Stimulated activated CD4-positive, alpha-beta T cell treated with anti-CD3 and anti-CD28 coated beads, Interleukin-4, amount 100 ng/mL, for 1 hour (primary cell): ENCODE results near the gene CAMTA2.
"Not testable (repeated sequence)": the region's sequence is repeated elsewhere in the genome, so short reads cannot be mapped to it uniquely, and the experiment has no call there.

Experiments used
- DNase-seq: peaks from one replicate; pipeline ENCODE4 v3.0.0-alpha.2; 2020

The CAMTA2 gene, protein sequence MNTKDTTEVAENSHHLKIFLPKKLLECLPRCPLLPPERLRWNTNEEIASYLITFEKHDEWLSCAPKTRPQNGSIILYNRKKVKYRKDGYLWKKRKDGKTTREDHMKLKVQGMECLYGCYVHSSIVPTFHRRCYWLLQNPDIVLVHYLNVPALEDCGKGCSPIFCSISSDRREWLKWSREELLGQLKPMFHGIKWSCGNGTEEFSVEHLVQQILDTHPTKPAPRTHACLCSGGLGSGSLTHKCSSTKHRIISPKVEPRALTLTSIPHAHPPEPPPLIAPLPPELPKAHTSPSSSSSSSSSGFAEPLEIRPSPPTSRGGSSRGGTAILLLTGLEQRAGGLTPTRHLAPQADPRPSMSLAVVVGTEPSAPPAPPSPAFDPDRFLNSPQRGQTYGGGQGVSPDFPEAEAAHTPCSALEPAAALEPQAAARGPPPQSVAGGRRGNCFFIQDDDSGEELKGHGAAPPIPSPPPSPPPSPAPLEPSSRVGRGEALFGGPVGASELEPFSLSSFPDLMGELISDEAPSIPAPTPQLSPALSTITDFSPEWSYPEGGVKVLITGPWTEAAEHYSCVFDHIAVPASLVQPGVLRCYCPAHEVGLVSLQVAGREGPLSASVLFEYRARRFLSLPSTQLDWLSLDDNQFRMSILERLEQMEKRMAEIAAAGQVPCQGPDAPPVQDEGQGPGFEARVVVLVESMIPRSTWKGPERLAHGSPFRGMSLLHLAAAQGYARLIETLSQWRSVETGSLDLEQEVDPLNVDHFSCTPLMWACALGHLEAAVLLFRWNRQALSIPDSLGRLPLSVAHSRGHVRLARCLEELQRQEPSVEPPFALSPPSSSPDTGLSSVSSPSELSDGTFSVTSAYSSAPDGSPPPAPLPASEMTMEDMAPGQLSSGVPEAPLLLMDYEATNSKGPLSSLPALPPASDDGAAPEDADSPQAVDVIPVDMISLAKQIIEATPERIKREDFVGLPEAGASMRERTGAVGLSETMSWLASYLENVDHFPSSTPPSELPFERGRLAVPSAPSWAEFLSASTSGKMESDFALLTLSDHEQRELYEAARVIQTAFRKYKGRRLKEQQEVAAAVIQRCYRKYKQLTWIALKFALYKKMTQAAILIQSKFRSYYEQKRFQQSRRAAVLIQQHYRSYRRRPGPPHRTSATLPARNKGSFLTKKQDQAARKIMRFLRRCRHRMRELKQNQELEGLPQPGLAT

DNA sequence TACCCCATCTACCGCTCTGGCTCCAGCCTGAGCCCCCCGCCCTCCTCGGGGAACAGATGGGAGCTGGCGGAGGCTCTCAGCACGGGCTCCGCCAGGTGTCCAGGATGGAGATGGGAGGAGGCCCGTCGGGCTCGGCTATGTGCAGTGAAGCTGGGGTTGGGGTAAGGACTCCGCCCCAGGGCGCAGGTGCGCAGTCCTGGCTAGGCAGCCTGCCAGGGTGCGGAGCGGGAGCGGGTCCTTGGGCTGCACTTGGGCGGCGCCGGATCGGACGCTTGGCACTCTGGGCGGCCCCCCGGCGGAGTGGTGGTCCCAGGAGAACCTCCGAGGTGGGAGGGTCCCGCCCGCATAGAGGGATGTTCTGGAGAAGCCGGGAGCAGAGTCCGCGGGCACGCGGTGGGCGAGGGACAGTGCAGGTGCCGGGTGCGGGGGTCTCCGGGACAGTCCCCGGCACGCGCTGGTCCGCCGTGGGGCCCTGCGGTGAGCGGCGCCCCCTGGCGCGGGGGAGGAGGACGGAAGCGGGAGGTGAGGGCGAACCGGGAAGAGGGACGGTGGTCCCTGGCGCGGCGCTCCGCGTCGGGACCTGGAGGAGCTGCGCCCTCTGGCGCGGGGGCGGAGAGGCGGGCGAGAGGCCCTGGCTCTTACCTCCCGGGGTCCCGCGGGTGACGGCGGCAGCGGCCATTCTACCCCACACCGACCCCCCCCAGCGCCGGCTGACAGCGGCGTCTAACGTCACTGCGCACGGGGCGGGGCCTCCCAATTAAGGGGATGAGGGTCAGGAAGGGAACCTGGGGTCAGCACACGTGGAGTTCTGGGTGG is at the start of gene CAMTA2:
Gene CAMTA2 (minus strand): TSS at position 725 of the 816 bp plus-strand sequence. CDS start 1,453 bp downstream, outside the sequence.
- peak; percentile 91 for DNase-seq

DNA sequence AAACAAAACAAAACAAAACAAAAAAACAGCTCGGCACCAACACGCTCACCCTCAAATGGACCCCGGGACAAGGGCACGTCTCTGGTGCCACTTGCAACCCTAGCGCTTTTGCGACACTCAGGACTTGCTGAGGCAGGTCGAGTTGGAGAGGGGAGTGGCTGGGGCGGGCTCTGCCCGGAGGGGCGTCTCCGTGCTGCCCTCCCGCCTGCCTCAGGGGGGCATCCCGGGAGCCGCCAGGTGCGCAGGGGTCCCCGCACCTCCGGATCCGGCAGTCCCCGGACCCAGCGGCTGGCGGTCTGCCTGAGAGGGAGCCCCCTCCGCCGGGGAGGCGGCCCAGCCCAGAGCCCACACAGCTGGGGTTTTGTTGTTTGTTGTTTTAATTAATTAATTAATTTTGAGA is 47.8 kb upstream of the CAMTA2 start, which contains the start of gene SLC52A1:
Gene SLC52A1 (minus strand): TSS at position 112 of the 400 bp plus-strand sequence. CDS start 820 bp downstream, outside the sequence.
- no peak for DNase-seq

DNA sequence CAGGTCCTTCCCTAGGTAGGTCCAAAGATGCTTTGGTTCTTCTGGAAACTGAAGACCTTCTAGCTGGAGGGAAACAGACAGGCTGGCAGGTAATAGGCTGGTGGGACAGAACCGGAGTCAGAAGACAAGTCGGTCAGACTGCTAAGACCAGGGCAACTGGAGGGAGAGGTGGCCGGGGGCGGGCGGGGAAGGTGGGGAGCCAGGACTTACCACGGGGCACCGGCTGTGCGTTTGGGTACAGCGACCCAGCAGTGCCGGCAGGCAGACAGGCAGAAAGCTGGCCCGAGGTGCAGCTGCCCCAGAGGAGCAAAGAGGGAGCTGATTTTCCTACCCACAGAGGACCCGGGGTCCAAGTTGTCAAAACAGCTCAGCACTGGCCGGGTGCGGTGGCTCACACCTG is 47.2 kb upstream of the CAMTA2 start:
- no peak for DNase-seq

DNA sequence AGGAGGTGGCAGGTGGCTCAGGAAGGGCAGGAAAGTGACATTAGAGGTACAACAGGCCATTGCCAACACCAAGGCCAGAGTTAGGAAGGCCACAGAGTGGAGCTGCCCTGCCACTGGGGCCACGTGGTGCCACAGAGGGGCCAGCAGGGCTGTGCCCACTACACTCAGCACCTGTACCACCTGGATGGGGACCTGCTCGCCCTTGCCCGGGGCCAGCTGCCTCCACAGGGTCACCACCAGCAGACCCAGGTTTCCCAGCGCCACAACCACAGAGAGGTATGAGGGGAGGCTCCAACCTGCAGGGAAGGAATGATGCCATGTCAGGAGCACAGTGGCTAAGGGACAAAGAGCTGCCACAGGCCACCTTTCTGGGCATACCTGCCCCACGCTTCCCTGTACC is 46.6 kb upstream of the CAMTA2 start:
- DNase-seq, result no peak

DNA sequence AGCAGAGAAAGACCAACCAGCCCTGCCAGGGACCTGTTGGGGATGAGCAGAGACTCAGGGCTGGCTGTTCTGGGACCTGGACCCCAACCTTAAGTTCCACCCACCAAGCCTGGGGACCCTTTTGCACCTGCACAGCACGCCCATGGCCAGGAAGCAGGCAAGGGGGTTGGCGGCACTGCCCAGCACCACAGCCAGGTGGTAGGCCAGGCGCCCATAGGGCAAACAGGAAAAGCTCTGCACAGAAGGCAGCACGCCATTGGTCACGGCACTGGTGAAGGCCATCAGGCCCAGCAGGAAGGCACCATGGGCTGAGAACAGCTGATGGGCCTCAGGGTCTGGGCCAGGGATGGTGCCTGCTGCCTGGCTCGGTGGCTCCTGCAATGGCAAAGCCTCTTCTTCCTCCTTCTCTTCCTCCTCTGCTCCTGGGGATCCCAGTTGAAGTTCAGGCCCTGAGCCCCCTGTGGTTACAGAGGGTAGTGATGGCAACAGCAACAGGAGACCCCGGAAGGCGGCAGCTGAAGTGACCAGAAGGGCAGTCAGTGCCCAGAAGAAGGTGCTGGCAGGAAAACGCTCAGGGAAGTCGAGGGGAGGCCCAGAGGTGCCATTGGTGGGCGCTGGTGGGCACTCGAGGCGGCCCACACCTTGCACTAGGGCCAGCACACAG is 46.0 kb upstream of the CAMTA2 start:
- no peak for DNase-seq

DNA sequence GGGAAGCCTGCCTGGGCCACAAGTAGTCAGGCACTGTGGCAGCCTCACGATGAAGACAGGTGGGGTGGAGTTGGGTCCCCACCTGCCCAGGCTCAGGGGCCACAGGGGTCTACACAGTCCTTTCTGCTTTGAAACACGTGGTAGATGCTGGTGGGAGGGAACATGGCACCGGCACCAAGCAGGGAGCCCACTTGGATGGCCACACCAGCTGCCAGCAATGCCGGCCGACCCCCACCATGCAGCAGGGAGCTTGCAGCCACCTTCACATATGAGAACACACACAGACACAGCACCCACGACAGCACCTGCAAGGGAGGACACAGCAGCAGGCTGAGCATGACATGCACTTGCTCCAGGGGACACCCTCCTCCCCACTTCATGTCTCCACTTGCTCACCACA is 45.4 kb upstream of the CAMTA2 start:
- no peak for DNase-seq

DNA sequence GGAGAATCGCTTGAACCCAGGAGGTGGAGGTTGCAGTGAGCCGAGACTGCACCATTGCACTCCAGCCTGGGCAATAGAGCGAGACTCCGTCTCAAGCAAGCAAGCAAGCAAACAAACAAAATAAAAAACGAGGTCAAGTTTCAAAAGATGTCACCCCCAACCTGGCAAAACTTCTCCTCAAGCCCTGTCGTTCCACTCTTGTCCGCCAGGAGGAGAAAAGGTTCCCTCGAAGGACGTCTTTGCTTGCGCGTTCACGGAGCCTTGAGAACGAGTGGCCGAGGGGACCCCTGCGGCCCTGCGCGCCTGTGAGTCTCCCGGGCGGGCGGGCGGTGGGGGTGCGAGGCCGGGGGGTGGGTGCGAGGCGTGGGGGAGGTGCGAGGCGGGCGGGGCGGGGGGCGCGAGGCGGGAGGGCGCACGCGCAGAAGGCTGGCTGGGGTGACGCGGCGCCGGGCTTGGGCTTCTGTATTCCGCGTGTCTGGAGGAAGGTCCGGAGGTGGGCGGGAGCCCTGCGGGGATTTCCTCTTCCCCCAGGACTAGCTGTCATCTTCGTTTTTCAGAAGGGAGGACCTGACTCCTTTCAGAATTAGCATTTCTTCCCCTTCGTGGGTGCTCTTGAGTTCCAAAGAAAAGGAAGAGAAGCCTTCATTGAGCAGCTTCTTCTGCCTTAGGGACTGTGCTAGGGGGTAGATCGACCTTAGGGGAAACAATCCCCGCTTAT is 44.0 kb upstream of the CAMTA2 start:
- DNase-seq, result peak; percentile 87

DNA sequence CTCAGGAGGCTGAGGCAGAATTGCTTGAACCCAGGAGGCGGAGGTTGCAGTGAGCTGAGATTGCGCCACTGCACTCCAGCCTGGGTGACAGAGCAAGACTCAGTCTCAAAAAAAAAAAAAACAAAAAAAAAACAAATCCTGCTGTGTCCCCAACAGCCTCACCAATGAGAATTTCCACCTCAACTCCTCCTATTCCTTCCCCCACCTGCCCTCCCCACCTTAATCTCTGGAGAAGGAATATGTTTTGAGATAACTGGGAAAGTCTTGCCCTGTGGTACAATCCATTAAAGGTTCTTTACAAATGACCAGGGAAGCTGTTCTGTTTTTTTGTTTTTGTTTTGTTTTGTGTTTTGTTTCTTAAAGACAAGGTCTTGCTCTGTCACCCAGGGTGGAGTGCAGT is 42.7 kb upstream of the CAMTA2 start:
- DNase-seq, result not testable (repeated sequence)

DNA sequence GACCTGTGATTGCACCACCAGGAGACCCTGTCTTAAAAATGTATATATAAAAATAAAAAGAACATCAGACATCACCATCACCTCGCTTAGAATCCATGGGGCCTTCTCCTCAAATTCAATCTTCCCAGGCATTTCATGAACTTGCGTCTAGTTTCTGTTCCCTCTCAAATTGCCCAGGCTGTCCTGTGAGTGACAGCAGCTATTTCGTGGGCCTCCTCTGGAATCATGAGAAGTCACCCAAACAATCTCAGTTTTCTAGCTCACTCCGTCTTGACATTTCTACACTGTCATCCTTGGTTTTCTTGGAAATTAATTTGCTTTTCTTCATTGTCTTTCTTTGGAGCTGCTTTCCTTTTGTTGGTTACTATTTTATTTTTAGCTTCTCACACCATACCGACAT is 40.4 kb upstream of the CAMTA2 start:
- no peak for DNase-seq

DNA sequence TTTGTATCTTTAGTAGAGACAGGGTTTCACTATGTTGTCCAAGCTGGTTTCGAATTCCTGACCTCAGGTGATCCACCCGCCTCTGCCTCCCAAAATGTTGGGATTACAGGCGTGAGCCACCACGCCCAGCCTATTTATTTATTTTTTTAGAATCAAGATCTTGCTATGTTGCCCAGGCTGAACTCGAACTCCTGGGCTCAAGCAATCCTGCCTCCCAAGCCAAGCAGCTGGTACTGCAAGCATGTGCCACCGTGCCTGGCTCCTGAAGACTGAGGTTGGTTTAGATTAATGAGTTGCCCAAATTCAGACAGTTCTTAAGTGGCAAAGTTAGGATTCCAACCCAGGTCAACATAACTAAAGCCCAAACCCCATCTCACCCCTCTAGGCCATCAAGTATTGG is 39.8 kb upstream of the CAMTA2 start:
- no peak for DNase-seq

DNA sequence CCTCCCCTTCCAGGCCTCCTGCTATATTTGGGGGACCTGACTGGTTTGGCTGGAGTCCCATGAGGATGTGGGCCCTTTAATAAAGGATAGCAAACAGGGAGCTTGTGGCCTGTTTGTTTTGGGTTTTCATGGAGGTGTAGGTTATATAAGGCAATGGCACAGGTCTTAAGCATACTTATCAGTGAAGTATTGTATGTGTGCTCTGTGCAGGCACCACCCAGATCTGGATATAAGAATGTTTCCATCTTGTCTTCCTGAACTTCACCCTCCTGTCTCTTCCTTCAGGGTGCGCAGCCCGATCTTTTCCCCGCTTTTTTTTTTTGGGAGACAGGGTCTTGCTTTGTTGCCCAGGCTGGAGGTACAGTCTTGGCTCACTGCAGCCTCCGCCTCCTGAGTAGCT is 37.1 kb upstream of the CAMTA2 start:
- no peak for DNase-seq

DNA sequence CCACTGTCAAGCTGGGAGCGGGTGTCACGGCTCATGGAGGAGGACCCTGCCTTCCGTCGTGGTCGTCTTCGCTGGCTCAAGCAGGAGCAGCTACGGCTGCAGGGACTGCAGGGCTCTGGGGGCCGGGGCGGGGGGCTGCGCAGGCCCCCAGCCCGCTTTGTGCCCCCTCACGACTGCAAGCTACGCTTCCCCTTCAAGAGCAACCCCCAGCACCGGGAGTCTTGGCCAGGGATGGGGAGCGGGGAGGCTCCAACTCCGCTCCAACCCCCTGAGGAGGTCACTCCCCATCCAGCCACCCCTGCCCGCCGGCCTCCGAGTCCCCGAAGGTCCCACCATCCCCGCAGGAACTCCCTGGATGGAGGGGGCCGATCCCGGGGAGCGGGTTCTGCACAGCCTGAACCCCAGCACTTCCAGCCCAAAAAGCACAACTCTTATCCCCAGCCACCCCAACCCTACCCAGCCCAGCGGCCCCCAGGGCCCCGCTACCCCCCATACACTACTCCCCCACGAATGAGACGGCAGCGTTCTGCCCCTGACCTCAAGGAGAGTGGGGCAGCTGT is 36.2 kb upstream of the CAMTA2 start:
- DNase-seq, result no peak

DNA sequence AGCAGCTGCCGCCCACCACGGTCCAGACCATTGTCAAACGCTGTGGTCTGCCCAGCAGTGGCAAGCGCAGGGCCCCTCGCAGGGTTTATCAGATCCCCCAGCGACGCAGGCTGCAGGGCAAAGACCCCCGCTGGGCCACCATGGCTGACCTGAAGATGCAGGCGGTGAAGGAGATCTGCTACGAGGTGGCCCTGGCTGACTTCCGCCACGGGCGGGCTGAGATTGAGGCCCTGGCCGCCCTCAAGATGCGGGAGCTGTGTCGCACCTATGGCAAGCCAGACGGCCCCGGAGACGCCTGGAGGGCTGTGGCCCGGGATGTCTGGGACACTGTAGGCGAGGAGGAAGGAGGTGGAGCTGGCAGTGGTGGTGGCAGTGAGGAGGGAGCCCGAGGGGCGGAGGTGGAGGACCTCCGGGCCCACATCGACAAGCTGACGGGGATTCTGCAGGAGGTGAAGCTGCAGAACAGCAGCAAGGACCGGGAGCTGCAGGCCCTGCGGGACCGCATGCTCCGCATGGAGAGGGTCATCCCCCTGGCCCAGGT is 34.8 kb upstream of the CAMTA2 start:
- DNase-seq, result no peak

DNA sequence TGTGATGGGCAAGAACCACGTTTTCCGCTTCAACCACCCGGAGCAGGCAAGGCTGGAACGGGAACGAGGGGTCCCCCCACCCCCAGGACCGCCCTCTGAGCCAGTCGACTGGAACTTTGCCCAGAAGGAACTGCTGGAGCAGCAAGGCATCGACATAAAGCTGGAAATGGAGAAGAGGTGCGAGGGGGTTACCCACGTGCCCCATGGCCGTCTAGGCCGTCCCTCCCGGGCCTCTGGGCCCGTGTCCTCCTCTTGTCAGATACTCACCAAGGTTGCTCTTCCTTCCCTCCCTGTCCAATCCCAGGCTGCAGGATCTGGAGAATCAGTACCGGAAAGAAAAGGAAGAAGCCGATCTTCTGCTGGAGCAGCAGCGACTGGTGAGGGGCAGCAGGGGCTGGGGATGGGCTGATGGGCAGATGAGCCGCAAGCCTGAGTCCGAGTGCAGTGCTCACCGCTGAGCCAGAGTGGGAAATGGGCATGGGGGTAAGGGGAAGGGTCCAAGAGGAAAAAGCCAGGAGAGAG is 33.1 kb upstream of the CAMTA2 start:
- DNase-seq, result no peak

DNA sequence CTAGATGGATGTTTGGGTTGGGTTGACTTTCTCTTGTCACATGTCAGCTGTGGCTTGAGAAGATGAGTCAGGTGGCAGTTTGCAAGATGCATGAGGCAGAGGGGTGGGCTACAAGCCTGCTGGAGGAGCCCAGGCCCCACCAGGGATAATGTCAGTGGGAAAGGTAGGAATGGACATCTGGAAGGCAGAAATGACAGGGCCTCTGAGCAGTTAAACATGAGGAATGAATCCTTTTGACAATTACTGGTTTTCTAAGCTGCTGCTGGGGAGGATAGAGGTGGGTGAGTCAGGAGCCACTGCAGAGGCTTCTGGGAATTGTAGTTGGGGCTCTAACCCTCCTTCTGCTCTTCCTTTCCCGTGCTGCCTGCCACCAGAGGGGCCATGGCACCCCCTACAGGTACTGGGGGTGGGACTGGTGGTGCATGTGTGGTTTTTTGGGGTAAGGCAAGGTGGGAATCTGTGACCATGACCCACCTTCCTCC is 32.0 kb upstream of the CAMTA2 start:
- DNase-seq, result peak; percentile 41

DNA sequence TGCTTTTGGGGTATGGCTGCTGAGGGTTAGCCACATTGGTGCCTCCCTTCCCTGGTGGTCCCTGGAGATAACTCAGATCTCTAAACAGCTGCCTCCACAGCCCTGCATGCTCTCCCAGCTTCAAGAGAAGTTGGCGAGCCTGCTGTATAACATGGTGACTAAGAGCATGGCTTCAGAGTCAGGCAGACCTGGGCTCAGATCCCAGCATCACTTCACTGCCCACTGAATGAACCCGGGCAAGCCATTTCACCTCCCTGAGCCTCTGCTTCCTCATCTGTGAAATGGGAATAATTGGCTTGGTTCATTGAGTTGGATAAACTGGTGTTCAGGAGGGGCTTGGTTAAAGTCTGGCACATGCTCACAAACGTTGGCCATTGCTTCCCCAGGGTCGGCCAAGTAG is 26.9 kb upstream of the CAMTA2 start:
- DNase-seq, result no peak

DNA sequence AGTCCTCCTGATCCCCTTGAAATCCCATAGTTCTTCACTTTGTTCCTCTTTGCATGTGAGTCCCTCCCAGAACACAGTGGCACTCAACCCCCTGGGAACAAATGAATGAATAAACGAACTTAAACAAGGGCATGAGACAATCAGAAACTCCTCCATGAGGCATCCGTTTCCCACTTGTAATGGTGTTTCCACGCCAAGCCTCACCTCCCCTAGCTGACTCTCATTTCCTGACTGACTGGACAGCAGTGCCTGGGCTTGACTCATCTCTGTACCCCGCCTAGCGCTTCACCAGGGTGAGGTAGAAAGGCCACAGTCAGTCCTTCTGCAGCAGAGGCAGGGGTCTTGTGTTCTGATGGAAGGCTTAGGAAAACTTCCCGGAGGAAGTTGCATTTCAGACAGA is 24.5 kb upstream of the CAMTA2 start:
- DNase-seq, result no peak

DNA sequence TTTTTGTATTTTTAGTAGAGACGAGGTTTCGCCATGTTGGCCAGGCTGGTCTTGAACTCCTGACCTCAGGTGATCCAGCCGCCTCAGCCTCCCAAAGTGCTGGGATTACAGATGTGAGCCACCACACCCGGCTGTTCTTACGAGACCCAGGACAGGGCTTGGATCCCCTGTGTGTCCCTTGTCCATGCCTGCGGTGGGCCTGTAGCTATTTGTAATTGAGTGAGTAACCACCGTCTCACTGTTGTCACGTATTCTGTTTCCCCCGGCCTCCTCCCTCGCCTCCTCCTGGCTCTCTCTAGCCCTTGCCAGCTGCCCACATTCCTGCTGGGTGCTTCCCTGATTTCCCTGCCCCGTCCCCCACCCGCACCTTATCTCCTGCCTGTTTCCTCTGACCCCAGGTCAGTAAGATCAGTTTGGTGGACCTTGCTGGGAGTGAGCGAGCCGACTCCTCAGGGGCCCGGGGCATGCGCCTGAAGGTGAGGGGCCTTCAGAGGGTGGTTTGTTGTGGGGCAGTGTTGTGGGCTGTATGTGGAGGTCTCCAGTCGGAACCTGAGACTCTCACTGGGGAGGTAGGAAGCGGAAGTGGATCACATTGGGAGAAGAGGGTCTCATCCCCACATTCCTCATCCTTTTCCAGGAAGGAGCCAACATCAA is 15.9 kb upstream of the CAMTA2 start:
- no peak for DNase-seq

DNA sequence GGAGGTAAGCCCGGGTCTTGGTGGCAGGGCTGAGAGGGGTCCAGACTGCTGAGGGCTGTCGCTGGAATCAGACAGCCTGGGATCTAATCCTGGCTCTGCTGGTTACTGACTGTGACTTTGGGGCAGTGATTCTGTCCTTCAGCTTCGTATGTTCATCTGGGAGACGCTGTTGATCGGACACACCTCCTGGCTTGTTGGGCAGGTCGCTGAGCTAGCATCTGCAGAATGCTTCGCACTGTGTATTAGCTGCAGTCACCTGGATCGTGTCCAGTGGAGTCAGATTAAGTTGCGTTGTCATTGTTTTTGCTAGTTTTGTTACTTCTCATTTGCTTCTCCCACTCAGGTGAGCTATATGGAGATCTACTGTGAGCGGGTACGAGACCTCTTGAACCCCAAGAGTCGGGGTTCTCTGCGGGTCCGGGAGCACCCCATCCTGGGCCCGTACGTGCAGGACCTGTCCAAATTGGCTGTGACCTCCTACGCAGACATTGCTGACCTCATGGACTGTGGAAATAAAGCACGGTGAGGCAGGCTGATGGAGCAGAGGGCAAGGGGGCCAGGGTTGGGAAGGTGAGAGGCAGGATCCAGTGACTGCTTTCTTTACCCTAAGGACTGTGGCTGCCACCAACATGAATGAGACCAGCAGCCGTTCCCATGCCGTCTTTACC is 14.8 kb upstream of the CAMTA2 start:
- DNase-seq, result no peak
